Measurements from ENCODE around the gene RIMBP3C.
"Not testable (repeated sequence)": the region's sequence is repeated elsewhere in the genome, so short reads cannot be mapped to it uniquely, and the experiment has no call there.

RIMBP3C gene

DNA sequence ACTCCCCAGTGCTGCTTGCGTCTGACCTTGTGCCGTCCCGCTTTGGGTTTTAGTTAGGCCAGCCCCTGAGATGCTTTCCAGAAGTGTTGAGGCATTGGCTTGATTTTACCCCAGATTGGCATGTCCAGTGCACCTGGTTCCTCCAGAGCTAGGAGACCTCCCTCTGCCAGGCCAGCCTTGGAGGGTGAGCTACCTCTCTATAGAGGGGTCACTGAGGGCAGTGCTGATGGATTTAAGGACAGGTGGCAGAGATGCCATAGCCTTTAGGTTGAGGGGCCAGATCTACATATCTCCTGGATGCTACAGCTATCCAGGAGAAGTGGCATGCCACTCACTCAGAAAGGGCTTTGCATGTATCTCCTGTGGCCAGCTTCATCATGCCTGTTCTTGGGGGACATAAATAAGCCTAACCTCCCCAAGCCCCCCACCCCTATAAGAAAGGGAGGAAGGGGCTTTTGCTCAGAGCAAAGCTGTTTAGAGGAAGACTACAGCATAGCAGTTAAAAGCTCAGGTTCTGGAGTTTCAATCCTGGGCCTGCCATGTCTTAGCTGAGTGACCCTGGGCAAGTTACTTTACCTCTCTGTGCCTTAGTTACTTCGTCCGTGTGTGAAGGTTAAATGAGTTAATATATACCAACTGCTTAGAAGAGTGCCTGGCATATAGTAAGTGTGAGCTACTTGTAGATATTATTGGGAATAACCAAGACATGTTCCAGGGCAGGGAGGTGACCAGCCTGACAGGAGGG lies 22.7 kb upstream of the RIMBP3C start:
- DNase-seq (ENCODE audit: low read depth), result no peak

DNA sequence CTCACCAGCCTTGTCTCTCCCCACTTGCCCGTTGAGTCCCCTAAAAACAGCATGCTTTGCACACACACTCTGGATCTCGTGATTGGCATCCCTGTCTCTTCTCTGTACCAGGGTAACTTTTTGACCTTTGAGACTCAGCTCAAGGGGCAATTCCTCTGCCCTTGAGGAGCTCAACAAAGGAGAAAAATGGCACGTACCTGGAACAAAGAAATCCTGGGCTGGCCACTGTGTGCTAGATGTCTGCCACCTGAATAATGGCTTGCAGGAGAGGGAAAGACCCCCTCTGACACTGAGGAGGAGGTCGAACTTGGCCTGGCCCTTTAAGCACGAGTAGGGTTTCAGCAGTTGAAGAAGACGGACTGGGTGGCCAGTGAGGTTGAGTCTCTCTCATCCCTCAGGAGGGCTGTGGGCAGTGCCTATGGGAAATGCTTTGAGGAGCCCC lies 22.1 kb upstream of the RIMBP3C start:
- no peak for DNase-seq (ENCODE audit: low read depth)

DNA sequence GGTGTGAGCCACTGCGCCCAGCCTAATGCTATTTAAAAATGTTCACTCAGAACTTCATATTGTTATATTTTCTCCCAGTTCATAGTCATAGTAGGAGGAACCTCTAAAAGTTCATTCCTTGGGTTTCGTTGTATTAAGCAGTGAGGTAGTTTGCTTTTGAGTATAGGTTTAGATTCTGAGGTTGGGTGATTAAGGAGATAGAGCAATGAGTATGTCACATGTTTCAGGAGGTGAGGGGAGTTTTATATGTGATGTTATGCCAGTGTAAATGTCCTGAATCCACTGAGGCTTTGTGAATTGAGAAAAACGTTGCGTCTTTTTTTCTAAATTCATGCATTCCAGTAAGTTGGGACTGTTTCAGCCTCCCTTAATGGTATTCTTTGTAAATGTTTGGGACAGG lies 20.4 kb upstream of the RIMBP3C start:
- no peak for DNase-seq (ENCODE audit: low read depth)

DNA sequence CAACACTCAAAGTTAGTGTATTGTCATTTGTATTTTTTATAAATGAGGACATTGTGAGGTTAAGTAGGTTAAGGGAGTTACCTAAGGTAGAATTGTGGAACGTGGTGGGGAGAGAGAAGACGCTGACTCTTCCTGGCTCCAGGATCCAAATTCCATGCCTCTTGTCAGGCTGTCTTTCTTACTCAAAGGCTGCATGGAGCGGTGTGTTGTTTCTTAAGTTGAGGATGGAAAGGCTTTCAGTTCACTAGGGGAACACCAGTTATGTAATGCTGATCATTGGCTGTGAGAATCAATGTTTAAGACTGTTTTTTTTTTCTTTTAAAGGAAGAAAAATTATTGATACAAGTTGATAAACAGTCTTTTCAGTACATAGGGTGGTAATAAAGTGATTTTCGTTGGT lies 19.1 kb upstream of the RIMBP3C start:
- DNase-seq (ENCODE audit: low read depth), result no peak

DNA sequence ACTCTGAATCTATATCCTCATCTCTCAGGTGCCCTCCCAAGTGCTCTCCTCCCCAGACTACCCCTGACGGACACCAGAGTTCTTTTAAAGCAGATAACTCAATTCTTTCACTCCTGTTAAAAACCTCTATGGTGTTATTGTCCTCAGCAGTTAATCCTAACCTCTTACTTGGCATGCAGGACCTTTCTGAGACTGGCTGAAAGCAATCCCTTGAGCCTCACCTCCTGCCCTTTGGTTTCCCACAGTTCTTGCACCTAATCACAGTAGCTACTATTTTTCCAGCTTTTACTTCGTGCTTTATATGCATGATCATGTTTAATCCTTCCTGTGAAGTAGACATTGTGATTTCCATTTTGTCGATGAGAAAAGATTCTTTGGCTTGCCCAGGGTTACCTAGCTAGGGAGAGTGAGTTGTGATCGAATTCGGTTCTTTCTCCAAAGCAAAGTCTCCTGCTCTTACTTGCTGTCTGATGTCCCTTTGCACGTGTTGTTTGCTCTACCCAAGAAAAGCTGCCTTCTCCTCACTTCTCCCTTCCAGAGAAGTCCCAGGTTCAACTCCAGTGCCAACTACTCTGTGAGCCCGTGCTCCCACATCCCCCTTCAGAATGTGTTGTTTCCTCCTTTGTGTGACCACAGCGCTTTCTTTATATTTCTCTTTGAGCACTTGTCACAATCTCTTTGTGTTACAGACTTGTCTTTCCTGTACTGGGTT lies 18.4 kb upstream of the RIMBP3C start:
- DNase-seq (ENCODE audit: low read depth), result no peak

DNA sequence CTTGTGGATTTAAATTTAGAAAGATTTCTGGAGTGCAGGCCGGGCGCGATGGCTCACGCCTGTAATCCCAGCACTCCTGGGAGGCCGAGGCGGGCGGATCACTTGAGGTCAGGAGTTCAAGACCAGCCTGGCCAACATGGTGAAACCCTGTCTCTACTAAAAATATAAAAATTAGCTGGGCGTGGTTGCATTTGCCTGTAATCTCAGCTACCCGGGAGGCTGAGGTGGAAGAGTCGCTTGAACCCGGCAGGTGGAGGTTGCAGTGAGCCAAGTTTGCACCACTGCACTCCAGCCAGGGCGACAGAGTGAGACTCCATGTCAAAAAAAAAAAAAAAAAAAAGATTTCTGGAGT lies 17.8 kb upstream of the RIMBP3C start:
- not testable (repeated sequence) for DNase-seq (ENCODE audit: low read depth)

DNA sequence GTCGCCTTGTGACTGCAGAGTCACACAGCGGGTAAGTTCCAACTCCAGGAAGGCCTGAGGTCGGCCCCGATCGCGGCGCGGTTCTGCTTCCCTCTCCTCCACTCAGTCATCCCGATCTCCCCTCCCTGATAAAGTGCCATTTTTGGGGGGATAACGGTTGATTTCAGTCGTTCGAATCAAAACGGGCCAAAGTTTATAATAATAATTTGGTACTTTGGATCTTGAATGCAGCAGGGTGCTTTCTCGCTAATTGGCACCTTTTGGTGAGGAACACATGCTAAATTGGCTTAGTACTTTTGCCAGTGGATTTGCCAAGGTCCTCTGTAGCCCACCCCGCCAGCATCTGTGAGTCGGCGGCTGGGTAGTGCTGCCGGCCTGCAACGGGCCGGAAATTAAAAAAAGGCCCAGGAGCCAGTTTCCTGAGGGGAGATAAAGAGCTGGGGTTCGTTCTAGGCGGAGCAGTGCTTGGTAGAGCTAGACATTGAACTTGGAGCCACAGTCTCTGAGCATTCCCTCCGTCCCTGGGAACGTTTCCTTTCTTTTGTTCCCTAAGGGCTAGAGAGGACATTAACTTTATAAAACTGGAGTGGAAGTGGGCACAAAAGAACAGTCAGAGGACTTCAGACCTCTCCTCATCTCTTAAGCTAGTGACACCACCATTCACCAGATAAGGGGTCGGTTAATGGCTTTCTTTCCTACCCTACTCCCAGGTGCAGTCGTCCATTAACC lies 17.2 kb upstream of the RIMBP3C start:
- no peak for DNase-seq (ENCODE audit: low read depth)

DNA sequence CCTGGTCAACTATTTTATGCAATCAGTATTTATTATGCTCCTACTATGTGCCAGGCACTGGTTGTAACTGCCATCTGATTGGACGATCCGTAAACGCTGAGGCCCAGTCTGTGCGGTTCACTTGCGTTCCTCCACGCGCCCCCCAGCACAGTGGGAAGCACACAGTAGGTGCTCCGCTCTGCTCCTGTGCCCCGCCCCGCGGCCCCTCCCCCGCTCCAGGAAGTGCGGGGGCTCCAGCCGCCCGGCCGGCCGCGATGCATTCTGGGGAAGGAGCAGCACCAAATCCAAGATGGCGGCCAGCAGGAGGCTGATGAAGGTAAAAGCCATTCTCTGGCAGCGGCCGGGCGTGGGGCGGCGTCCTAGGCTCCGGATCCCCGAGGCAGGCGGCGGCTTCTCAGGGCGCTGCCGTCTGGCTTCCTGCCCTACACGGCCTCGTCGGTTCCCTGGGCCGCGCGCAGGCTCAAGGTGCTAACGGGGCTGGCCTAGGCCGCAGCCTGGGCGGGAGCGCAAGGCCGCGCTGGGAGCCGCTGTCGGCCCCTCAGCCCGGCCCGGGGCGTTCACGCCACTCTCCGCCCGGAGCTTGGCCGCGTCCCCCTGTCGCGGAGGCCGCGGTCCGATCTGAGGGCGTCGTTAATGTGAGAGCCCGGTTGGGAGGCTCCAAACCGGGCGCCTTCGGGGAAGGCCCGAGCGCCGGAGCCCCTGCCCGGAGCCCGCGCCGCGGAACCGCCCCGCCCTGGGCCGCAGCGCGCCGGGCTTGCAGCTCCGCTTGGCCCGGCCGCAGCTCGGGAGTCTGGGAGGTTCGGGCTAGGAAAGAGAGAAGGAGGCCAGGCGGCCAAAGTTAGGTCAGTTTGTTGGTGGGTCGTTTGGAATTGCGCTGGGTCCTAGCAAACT lies 16.4 kb upstream of the RIMBP3C start, which contains the start of gene UBE2L3:
UBE2L3 (plus strand) TSS at position 259 of the 891 bp plus-strand sequence; CDS start at position 290, 31 bp downstream.
- DNase-seq (ENCODE audit: low read depth), result peak; percentile 32

DNA sequence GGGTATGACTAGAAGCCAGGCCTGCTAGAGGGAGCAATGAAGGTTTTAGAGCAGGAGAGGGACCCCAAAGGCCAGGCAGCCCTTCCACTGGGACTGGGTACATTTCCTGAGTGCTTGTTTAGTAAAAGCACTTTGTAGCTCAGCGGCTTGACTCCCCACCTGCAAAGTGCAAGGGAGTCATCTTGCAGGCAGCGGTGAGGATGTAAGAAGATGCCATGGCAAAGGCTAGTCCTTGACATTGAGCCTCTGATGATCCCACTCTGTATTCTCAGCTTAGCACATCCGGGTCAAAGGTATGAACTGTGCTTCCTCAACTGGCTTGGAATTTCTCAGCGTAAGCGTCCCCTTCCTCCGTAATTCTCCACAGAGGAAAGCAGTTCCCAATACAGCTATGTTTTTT lies 13.2 kb upstream of the RIMBP3C start:
- DNase-seq (ENCODE audit: low read depth), result no peak

DNA sequence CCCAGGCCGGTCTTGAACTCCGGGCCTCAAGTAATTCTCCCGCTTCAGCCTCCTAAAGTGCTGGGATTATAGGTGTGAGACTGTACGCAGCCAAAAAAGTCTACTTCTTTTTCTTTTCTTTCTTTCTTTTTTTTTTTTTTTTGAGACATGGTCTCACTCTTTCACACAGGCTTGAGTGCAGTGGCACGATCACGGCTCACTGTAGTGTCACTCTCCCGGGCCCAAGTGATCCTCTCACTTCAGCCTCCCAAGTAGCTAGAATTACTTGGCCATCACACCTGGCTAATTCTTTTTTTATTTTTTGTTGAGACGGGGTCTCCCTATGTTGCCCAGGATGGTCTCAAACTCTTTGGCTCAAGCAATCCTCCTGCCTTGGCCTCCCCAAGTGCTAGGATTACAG lies 12.7 kb upstream of the RIMBP3C start:
- DNase-seq (ENCODE audit: low read depth), result no peak

DNA sequence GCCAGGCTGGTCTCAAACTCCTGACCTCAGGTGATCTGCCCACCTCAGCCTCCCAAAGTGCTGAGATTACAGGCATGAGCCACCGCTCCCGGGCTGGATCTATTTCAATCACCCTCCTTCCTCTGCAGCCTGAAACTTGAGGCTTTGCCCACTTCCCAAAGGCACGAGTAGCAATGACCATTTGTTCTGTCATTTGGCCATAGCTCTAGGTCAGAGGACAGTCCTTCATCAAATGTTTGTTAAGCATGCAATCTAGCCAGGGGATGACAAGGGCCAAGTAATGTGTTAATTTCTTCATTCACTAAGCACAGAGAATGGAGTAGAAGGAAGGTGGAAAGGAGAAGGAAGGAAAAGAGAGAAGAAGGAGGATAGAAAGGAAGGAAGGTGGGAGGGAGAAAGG lies 9.4 kb upstream of the RIMBP3C start:
- not testable (repeated sequence) for DNase-seq (ENCODE audit: low read depth)

DNA sequence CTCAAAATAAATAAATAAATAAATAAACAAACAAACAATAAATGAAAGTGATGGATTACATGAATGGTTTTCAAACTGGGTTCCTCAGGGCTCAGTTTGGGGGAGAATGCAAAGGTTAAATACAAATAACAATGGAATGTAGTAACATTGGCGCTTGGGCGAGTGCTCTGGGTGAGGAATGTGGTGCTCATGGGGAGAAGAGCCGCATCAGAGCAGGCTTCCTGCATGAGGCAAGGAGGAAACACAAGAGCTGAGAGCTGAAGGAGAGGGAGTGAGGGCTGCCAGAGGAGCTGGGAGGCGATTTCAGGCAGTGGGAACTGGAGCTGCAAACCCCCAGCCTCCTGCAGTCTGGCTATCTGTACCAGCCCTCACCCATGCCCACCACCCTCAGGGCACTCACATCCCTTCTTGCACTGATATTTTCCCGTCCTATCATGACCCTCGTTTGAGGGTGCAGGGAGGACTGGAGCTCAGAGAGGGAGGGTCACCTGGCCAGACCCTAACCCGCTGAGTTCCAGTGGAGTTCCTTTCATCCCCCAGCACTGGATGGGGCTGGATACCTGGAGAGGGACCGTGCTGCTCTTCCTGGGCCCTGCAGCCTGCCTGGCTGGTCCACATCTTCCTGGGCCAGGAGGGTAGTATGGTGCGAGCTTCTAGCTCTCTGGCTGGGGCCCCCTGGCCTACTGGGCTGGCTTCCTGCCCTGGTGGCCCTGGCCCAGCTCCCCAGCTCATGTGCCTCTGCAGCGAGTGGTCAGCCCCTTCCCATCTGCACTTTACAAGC lies 8.3 kb upstream of the RIMBP3C start:
- not testable (repeated sequence) for DNase-seq (ENCODE audit: low read depth)

DNA sequence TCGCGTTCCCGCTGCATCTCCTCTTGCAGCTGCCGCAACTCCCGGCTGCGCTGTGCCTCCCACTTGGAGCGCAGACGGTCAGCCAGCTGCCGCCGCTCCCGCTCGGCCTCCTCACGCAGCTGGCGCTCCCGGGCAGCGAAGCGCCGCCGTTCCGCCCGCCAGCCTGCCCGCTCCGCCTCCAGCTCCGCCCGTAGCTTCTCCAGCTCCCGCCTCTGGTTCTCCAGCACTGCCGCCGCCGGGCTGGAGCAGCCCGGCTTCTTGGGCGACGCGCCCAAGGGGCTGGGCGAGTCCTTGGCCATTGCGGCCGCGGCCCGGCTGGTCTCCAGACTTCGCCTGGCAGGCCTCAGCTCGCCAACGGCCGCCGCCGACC lies 598 bp downstream of the RIMBP3C start:
- not testable (repeated sequence) for DNase-seq (ENCODE audit: low read depth)

DNA sequence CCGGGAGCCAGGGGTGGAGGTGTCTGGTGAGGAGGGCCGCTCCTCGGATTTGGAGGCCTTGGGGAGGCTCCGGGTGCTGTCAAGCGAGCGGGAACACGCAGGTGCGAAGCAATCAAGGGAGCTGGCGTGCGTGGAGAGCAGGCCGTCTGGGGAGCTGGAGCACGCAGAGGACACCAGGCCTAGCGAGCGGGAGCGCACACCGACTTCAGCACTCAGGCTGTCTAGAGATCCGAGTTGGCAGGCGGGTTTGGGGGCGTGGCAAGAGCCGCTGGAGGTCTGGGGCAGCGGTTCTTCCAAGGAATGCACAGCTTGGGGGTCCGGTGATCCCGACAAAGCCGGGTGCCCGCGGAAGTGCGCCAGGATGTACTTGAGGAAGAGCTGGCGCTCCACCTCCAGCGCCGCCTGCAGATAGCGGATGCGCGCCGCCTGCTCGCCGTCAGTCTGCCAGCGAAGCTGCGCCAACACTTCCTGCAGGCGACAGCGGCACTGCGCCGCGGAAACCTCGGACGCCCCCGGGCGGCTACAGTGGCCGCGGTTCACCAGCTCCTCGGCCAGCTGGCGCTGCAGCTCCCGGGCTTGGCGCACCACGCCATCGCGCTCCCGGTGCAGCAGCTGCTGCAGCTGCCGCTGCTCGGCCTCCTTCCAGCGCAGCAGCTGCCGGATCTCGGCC lies 1.1 kb downstream of the RIMBP3C start:
- not testable (repeated sequence) for DNase-seq (ENCODE audit: low read depth)

DNA sequence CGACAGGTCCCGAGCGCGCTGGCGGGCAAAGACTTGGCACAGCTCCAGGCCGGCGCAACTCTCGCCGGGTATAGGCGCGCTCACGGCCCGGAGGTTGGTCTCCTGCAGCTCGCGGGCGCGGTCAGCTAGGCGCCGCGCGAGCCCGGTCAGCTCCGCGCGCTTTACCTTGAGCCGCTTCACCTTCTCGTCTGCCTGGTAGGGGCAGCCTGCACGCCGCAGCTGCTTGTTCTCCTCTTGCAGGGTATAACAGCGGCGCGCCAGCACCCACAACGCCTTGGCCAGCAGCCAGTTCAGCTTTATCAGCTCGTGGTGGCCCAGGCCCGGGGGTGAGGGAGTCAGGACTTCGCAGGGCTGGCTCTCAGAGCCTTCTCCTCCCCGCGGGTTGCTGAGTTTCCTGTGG lies 1.7 kb downstream of the RIMBP3C start:
- DNase-seq (ENCODE audit: low read depth), result not testable (repeated sequence)

DNA sequence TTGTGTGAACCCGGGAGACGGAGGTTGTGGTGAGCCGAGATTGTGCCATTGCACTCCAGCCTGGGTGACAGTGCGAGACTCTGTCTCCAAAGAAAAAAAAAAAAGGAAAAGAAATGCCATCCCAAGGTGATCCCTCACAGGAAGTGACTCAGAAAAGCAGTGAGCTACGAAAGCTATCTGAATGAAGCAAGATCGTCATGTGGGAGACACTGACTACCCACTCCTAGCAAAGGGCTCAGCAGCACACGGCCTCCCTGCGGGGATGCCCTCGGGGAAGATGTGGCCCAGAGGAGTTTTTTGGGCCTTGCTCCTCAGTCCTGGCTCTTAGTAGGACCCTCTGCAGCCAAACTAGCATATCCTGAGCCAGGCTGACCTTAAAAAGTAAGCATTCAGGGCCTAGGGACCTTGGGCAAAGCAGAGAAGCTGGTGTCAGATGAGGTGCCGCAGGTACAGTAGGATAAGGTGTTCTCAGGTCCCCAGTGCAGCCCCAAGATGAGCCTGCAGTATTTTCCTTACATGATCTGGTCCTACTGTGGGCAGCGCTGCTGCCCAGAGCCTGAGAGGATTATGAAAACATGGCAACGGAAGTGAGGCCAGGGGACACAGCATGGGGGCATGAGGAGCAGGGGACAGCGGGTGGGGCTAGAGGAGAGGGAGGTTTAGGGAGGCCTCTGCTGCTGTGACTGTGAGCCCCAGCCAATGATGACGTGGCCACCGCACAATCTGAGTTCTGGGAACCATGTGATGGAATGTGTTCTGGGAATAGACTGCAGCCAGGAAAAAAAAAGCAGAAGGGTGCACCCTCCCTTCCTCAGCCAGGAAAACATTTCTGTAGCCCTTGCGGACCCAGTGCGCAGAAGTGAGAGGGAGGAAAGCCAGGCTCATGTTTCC lies 6.6 kb downstream of the RIMBP3C start:
- not testable (repeated sequence) for DNase-seq (ENCODE audit: low read depth)

DNA sequence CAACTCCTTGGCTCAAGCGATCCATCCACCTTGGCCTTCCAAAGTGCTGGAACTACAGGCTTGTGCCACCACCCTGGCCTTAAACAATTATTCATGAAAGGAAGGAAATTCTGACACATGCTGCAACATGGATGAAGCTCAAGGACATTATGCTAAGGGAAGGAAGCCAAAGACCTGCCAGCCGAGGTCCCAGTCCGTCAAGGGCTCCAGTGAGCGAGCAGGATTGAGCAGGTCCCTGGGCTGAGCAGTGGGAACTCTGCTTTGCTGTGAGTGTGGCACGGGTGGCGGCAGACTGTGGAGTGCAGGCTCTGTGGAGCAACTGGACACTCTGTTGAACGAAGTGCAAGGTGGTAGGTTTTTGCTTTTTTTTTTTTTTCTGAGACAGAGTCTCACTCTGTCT lies 11.4 kb downstream of the RIMBP3C start:
- not testable (repeated sequence) for DNase-seq (ENCODE audit: low read depth)

DNA sequence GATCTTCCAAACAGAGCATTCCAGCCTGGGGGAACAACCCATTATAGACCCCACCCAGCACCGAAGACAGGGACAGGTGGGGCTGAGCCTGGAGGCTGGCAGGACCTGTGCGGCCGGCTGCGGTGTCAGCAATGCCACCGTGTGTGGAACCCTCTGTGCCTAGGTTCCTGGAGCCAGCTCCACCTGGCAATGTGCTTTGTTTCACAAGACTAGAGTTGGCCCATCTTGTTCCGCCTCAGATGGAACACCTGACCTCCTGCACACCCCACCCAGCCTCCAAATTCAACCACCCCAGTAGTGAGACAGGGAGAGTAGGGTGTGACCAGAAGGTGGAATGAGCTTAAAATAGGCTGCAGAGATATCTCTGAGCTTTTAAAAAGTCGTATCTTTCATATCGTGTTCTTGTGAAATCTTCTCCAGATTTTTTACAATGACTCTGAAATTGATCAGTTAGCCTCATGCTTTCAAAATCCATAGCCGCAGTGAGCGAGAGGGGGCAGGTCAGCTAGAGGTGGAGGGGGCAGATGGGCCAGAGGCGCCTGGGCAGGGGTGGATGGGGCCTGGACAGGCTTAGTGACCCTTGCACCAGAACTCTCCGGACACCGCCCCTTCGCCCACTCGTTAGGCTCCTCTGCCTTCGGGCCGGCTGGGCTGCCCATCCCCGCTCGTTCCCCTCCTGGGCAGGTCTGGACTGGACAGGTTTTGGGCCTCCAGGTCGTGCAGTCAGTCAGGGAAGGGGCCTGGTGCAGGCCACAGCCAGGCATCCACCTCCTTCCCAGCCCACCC lies 18.2 kb downstream of the RIMBP3C start:
- DNase-seq (ENCODE audit: low read depth), result not testable (repeated sequence)

DNA sequence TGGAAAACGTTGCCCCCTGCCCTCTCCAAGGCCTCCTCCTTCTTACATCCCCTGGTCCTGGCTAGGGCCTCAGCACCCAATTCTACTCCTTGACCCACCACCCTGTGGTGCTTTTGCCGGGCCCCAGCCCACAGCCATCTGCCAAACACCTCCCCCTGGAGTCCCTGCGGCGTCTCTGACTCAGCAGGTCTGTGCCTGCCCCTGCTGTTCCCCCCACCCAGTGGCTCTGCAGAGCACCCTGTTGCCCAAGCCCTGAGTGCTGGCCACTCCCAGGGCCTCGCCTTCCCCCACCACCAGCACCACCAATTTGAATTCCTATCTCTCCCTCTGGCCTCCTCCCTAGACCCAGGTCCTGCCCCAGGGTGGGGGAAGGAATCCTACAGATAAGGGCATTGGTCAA lies 19.7 kb downstream of the RIMBP3C start:
- DNase-seq (ENCODE audit: low read depth), result not testable (repeated sequence)

Data from fibroblast of the conjunctiva (primary cell).